T-helper 2 cell treated with Interferon-gamma antibody and Interleukin-4, amounts not matched to agents 5 μg/mL and 100 μg/mL, for 36 hours (primary cell): ENCODE data around the gene GNA12.
A peak's percentile ranks its signal among the peaks of the same experiment; 100 is the strongest.

Source experiments
- DNase-seq: peaks from one replicate; pipeline ENCODE4 v3.0.0; 2021; ENCODE audit warnings: low spot score
- H3K27ac Mint-ChIP-seq: one replicate; pipeline ENCODE4 v1.8.0; 2021; ENCODE audit warnings: mild to moderate bottlenecking, mixed read lengths
- H3K27me3 Mint-ChIP-seq: one replicate; pipeline ENCODE4 v1.8.0; 2021; ENCODE audit warnings: low read depth, mixed read lengths
- H3K36me3 Mint-ChIP-seq: one replicate; pipeline ENCODE4 v1.8.0; 2021; ENCODE audit warnings: low read depth, mixed read lengths
- H3K4me1 Mint-ChIP-seq: one replicate; pipeline ENCODE4 v1.8.0; 2021; ENCODE audit warnings: low read depth, mixed read lengths
- H3K4me3 Mint-ChIP-seq: one replicate; pipeline ENCODE4 v1.8.0; 2022; ENCODE audit warnings: mild to moderate bottlenecking, moderate library complexity, mixed read lengths
- H3K9me3 Mint-ChIP-seq: one replicate; pipeline ENCODE4 v1.8.0; 2021; ENCODE audit warnings: mixed read lengths

The GNA12 gene

DNA sequence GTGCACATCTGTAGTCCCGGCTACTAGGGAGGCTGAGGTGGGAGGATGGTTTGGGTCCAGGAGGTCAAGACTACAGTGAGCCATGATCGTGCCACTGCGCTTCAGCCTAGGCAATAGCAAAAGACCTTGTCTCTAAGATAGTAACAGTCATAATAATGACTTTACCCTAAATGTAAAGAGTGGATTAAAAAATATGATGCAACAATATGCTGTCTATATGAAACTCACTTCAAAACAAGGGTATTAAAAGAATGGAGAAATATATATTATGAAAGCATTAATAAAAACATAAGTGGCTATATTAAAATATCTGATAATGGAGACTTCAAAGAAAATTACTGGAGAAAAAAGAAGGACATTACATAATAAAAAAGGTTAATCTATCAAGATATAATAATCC lies 5.7 kb downstream of the GNA12 start:
- no peak overlapping the region for H3K4me3 Mint-ChIP-seq
- H3K9me3 Mint-ChIP-seq = no peaks in the 10 kb centered on the region
- DNase-seq = no peak
- peaks cover 33% of the 10 kb centered on the region for H3K4me1 Mint-ChIP-seq
- no peaks in the 10 kb centered on the region for H3K27me3 Mint-ChIP-seq
- H3K36me3 Mint-ChIP-seq = peaks cover 29% of the 10 kb centered on the region
- no peak overlapping the region for H3K27ac Mint-ChIP-seq

GRCh38 chr7:2837496-2837895 lies 6.6 kb downstream of the GNA12 start:
- Mint-ChIP-seq H3K9me3 (no peaks in the 10 kb centered on the region), H3K4me1 (peaks cover 25% of the 10 kb centered on the region), H3K27me3 (no peaks in the 10 kb centered on the region), H3K36me3 (peaks cover 29% of the 10 kb centered on the region), H3K27ac (peak overlapping the region; percentile 32), H3K4me3 (peak overlapping the region; percentile 59)
- DNase-seq = no peak

DNA sequence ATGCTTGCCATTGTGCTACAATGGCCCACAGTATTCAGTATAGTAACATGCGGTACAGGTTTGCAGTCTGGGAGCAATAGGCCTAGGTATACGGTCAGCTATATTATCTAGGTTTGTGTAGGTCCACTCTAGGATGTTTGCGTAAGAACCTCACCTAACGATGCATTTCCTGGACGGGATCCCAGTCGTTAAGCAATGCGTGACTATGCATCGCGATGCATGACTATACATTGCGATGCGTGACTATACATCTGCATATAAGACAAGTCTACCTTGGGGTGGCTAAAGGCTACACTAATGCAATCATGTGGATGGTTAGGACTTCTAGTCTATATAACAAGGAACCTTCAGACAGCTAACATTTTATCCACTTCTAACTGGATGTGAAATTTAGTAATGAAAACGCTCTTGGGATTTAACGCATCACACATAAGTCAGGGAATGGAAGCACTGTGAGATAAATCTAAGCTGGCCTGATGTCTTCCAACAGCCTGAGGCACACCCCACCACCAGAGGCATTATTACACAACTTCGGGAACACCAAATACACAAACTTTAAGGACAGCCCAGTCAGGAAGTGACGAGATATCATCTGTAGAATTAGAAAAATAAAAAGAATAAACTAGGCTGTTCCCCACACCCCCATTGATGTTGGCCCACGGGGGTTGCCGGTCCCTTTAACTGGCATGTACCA lies 9.2 kb downstream of the GNA12 start:
- no peak overlapping the region for H3K4me3 Mint-ChIP-seq
- no peak for DNase-seq
- H3K36me3 Mint-ChIP-seq = peaks cover 20% of the 10 kb centered on the region
- no peak overlapping the region for H3K27ac Mint-ChIP-seq
- no peaks in the 10 kb centered on the region for H3K9me3 Mint-ChIP-seq
- peaks cover 18% of the 10 kb centered on the region for H3K4me1 Mint-ChIP-seq
- H3K27me3 Mint-ChIP-seq = no peaks in the 10 kb centered on the region

DNA sequence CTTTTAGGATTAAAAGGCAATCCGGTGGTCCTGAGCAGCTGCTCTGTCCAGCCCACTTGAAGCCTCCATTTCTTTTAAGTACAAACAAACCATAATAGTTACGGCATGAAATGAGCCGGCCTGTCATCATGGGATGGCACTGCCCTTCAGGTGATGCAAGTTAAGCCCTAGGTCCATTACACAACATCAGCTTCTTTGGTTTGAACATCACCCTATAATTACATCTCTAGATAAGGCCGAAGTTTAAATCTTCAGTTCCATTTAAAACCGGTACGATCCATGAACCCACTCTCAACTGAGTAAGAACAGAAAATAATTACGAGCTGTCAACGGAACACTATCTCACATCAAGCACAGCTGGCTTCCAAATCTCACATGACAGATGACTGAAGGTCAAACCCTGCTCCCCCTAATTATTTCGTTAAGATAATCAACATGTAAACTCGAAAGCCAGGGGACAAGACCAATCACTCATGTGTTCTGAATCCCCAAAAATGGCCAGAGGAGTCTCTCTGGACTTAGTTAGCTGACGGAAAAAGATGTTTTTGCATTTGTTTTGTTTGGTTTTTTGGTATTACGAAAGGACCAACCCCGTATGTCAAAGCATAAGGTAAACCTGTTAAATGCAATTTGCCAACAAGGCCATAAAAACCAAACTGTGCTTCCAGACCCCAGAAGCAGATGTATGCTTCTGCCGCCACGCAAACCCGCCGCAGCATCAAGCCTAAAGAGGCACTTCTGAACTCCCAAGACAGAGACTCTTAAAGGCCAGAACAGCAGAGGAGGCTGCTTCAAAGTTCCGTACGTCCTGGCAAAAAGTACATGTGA lies 10.8 kb downstream of the GNA12 start:
- no peak overlapping the region for H3K27ac Mint-ChIP-seq
- H3K36me3 Mint-ChIP-seq = peaks cover 17% of the 10 kb centered on the region
- DNase-seq = no peak
- no peaks in the 10 kb centered on the region for H3K9me3 Mint-ChIP-seq
- H3K27me3 Mint-ChIP-seq = no peaks in the 10 kb centered on the region
- peaks cover 14% of the 10 kb centered on the region for H3K4me1 Mint-ChIP-seq
- H3K4me3 Mint-ChIP-seq = no peak overlapping the region

DNA sequence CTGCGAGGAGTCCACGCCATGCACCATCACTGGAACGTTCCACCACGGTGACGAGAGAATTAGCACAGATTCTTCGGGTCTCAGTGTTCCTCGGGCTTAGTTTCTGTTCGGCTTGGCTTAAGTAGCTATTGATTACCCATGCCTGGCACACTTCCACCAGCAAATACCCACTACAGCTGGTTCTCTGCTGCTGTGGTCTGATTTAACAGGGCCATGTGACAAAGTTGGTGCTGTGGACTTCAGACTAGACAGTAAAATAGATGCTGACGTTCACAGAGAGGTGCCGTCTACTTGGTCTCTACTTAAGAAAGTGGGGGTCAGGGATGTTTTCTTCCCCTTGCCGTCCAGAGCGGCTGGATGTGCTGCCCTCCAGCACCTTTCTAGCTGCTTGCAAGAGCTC lies 11.6 kb downstream of the GNA12 start:
- Mint-ChIP-seq H3K36me3 (peaks cover 14% of the 10 kb centered on the region), H3K9me3 (no peaks in the 10 kb centered on the region), H3K4me1 (peaks cover 10% of the 10 kb centered on the region), H3K27ac (no peak overlapping the region), H3K4me3 (no peak overlapping the region), H3K27me3 (no peaks in the 10 kb centered on the region)
- no peak for DNase-seq

DNA sequence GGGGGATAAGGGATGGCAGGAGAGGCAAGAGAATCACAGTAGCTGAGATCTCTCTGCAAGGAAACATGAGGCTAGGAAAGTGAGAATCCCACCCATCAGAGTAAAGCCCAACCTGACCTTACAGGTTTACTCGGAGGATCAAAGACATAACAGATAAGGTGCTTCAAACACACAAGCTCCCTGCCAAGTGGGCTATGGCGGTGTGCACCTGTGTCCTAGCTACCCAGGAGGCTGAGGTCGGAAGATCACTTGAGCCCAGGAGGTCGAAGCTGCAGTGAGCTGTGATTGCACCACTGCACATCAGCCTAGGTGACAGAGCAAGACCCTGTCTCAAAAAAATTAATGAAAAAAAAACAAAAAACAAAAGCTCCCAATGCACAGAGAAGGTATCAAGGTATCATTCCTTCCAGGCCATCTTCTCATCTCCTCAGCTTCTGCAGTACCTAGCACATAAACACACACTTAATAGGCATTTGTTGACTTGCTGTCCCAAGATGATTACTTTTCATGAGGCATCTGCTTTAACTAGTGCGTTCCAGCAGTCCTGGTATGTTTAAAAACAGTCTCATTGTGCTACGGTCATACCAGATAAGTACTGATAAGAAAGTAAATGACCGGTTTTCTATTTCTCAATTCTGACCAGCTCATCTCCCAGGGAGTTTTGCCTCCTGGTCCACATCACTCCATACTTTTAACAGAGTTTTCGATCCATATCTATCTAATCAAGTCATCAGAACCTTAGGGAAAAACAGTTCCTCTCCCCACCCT lies 13.3 kb downstream of the GNA12 start:
- H3K36me3 Mint-ChIP-seq = peaks cover 8% of the 10 kb centered on the region
- peaks cover 1% of the 10 kb centered on the region for H3K4me1 Mint-ChIP-seq
- no peak overlapping the region for H3K27ac Mint-ChIP-seq
- DNase-seq = no peak
- H3K4me3 Mint-ChIP-seq = no peak overlapping the region
- no peaks in the 10 kb centered on the region for H3K27me3 Mint-ChIP-seq
- no peaks in the 10 kb centered on the region for H3K9me3 Mint-ChIP-seq

DNA sequence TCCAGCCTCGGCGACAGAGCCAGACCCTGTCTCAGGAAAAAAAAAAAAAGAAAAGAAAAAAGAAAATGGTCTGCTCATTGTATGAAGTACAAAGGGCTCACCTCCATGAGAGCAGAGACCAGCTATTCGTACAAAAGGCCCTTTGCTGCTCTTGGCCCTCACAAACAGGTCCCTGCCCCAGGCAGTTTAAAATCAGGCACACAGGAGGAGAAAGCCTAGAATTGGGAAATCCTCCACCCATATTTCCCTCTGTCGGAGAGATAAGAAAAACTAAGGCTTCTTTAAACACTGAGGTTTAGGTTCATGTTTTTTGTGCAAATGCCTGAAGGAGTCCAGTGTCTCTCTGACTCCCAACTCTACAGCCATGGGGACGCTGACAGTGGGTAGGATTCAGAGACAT lies 15.1 kb downstream of the GNA12 start:
- H3K27me3 Mint-ChIP-seq = no peaks in the 10 kb centered on the region
- no peak overlapping the region for H3K4me3 Mint-ChIP-seq
- H3K36me3 Mint-ChIP-seq = peaks cover 1% of the 10 kb centered on the region
- no peak overlapping the region for H3K27ac Mint-ChIP-seq
- DNase-seq = no peak
- peaks cover 5% of the 10 kb centered on the region for H3K4me1 Mint-ChIP-seq
- H3K9me3 Mint-ChIP-seq = no peaks in the 10 kb centered on the region

GRCh38 chr7:2826771-2827170 lies 17.3 kb downstream of the GNA12 start:
- Mint-ChIP-seq H3K4me1 (peaks cover 5% of the 10 kb centered on the region), H3K9me3 (no peaks in the 10 kb centered on the region), H3K4me3 (no peak overlapping the region), H3K27ac (no peak overlapping the region), H3K27me3 (no peaks in the 10 kb centered on the region), H3K36me3 (peaks cover 1% of the 10 kb centered on the region)
- no peak for DNase-seq

GRCh38 chr7:2825559-2826227 lies 18.4 kb downstream of the GNA12 start:
- Mint-ChIP-seq H3K36me3 (peaks cover 1% of the 10 kb centered on the region), H3K9me3 (no peaks in the 10 kb centered on the region), H3K27ac (no peak overlapping the region), H3K4me3 (no peak overlapping the region), H3K27me3 (no peaks in the 10 kb centered on the region), H3K4me1 (peaks cover 7% of the 10 kb centered on the region)
- no peak for DNase-seq

DNA sequence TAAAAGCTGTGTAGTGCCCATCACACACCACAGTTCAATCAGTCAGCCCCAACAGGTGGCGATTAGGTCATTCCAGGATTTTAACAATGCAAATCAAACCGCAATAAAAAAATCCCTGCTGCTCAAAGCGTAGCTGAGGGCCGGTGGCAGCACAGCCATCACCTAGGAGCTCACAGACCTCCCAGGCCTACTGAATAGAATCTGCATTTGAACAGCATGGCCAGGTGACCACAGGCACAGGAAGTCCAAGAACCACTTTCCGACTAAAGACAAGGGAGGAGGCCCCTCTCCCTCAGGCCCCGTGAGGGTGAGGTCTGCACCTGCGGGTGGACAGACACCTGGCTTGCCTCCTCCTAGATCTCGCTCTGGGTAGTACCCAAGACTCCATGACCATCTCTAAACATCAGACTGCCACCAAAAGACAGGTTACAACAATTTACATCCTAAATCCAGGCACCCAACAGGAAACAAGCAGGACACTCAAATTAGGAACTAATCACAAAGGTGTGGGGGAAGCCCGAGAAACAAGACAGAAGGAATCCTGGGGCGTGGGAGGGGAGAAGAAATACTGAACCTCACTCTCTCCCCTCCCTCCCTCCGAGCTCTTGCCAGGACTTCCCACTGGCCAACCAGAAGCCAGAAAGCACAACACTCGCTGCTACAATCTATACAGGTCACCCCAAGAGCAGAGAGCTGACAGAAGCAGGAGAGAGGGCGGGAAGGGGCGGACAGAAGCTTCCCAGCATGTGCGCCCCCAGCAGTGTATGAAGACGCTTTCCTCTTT lies 19.2 kb downstream of the GNA12 start:
- Mint-ChIP-seq H3K4me1 (peaks cover 9% of the 10 kb centered on the region), H3K4me3 (no peak overlapping the region), H3K36me3 (peaks cover 1% of the 10 kb centered on the region), H3K9me3 (no peaks in the 10 kb centered on the region), H3K27ac (no peak overlapping the region), H3K27me3 (no peaks in the 10 kb centered on the region)
- DNase-seq = no peak

DNA sequence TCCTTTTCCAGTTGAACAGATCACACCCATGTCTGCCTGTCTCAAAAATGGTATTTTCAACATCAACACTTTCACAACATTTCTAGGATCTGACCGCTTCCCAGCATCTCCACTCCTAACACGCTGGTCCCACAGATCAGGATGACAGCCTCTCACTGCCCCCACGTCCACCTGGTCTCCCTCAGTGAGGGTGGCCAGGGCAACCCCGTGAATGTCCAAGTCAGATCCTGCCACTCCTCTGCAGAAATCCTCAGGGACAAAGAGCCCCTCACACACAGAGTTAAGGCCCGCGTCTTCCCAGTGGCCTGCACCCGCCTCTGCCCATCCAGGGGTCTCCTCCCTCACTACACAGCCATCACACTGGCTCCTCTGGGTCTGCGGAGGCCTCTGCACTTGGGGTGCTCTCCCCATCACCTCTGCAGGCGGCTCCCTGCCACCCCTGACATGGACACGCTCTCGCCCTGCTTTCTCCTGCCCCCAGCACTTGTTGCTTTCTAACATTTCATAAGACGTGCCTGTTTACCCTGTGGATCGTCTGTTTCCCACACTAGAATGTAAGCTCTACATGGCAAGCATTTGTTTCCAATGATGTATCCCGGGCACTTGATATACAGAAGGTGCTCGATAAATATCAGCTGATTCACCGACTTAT lies 20.0 kb downstream of the GNA12 start:
- DNase-seq = no peak
- peaks cover 10% of the 10 kb centered on the region for H3K4me1 Mint-ChIP-seq
- no peaks in the 10 kb centered on the region for H3K27me3 Mint-ChIP-seq
- no peaks in the 10 kb centered on the region for H3K9me3 Mint-ChIP-seq
- H3K27ac Mint-ChIP-seq = no peak overlapping the region
- no peaks in the 10 kb centered on the region for H3K36me3 Mint-ChIP-seq
- H3K4me3 Mint-ChIP-seq = no peak overlapping the region

DNA sequence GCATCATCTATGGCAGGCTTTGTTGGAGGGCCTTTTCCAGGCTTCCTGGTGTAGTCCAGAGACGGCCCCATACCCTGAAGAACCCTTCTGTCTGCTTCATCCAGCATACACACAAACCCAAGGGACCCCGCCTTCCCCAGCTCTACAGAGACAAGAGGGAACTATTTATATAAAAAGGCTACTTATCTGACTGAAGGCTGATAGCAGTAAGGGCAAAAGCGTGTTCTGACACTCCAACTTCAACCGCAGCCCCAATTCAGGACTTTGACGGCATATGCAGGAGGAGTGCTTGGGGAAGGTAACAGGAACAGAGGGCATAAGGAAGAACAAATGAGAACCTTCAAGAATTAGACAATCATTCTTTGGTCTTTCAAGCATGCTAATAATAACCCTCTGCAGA lies 21.0 kb downstream of the GNA12 start:
- Mint-ChIP-seq H3K27ac (no peak overlapping the region), H3K4me1 (peaks cover 10% of the 10 kb centered on the region), H3K4me3 (no peak overlapping the region), H3K36me3 (no peaks in the 10 kb centered on the region), H3K27me3 (no peaks in the 10 kb centered on the region), H3K9me3 (no peaks in the 10 kb centered on the region)
- DNase-seq = no peak
